RWPE1 (cell line): ENCODE results near the gene PRMT1.

ENCODE experiments used
- CTCF ChIA-PET: fragments of 350-600 bp; sonication (Branson Sonifier 250); formaldehyde crosslinking; extraction: SDS; loops from one replicate; lab custom pipeline; 2021; lab: Yijun Ruan, JAX
- POLR2A ChIA-PET: fragments of 400-600 bp; formaldehyde crosslinking; extraction: SDS; loops from one replicate; lab custom pipeline; 2020; ENCODE audit warnings: antibody characterized with exemption; ENCODE audit not compliant: low non-redundant PET; lab: Yijun Ruan, JAX
- DNase-seq: peaks from one replicate; pipeline ENCODE4 v3.0.0; 2012; ENCODE audit warnings: low spot score
- H3K27ac ChIP-seq: fragments of 450-650 bp; 2 replicates; pipeline ENCODE4 v1.5.1; 2017
- TF ChIP-seq, protein P1 (sequence below): fragments of 450-650 bp; conservative IDR thresholded peaks from 2 replicates; pipeline ENCODE4 v1.5.1; 2017; ENCODE audit warnings: low read depth, mild to moderate bottlenecking

Gene PRMT1

DNA sequence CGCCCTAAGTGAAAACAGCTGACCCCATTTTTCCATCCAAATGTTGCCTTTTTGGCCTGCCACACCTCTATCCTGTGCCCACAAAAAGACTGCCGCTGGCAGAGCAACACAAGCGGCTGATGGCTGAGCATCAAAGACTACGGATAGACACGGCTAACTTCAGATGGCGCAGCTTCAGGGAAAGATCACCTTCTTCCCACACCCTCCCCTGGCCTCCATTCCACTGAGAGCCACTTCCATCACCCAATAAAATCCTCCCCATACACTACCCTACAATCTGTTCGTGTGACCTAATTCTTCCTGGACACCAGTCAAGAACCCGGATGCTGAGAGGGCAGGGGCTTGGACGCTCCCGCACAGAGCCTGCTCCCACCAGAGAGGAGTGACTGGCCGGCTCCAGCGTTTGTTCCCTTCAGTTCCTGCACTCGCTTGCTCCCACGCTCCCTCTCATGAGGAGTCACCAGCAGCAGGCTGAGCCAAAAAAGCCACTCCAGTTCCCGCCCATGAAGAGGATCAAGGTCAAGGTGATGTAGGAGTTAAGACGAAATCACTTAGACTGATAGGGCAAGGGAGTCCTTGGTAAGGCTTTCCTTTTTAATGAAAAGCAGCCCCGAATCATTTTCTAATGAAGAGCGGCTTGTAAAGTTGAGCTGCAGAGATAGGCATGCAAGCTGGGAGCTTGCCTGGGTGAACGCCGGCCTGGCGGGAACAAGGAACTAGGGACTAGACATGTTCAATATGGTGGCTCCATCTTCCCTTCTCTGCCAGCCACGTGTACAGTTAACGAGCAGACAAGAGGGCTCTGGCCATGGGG, 50.4 kb downstream of the PRMT1 start:
- POLR2A ChIA-PET: no interaction called here
- CTCF ChIA-PET: no interaction called here
- TF ChIP-seq, protein P1, sequence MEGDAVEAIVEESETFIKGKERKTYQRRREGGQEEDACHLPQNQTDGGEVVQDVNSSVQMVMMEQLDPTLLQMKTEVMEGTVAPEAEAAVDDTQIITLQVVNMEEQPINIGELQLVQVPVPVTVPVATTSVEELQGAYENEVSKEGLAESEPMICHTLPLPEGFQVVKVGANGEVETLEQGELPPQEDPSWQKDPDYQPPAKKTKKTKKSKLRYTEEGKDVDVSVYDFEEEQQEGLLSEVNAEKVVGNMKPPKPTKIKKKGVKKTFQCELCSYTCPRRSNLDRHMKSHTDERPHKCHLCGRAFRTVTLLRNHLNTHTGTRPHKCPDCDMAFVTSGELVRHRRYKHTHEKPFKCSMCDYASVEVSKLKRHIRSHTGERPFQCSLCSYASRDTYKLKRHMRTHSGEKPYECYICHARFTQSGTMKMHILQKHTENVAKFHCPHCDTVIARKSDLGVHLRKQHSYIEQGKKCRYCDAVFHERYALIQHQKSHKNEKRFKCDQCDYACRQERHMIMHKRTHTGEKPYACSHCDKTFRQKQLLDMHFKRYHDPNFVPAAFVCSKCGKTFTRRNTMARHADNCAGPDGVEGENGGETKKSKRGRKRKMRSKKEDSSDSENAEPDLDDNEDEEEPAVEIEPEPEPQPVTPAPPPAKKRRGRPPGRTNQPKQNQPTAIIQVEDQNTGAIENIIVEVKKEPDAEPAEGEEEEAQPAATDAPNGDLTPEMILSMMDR: no peak
- no peak for DNase-seq
- no peak overlapping the region for H3K27ac ChIP-seq

DNA sequence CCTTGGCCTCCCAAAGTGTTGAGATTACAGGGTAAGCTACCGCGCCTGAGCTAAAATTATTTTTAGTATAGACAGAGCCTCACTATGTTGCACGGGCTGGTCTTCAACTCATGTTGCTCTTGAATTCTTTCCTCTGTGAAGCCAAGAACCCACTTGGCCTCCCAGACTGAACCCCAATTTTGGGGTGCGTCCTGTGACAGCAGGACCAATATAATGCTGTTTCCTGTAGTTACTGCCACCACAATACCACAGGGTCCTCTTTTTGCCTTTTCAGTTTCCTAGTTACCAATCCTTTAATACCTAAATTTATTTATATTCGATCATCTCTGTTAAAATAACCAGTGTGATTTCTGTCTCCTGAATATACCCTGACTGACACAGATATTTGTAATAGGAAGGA, 53.1 kb downstream of the PRMT1 start:
- TF ChIP-seq, protein P1: no peak
- POLR2A ChIA-PET: no interaction called here

More for the DNA sequence above, 53.1 kb downstream of the PRMT1 start:
- H3K27ac ChIP-seq: no peak overlapping the region
- CTCF ChIA-PET: no interaction called here
- no peak for DNase-seq
